ENCODE measurements around the gene P2RY8. TPM values are rescaled to one million over a fixed set of nuclear protein-coding genes. Genes with fewer than 3 reads are reported as not detected.

P2RY8 gene
- total RNA-seq, 1 experiment from 2014 or later, result 0.37 TPM

DNA sequence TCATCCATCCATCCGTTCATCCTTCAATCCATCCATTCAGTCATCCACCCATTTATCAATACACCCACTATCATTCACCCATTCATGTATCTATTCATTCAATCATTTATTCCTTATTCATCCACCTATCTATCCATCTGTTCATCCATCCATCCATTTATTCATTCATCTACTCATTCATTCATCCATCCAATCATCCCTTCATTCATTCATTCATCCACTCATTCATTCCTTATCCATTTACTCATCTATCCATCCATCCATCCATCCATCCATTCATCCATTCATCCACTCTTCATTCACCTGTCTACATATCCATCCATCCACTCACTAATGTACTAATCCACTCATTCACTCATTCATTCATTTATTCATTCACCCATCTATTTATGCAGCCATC lies 9.5 kb downstream of the P2RY8 start:
- ChIA-PET CTCF (no interaction called here), POLR2A (no interaction called here)
- H3K4me3 Mint-ChIP-seq, result no peak overlapping the region
- no peaks in the 10 kb centered on the region for H3K9me3 Mint-ChIP-seq
- no peaks in the 10 kb centered on the region for H3K27me3 Mint-ChIP-seq (ENCODE audit: low read depth)
- DNase-seq (ENCODE audit: low spot score) (no peak), ATAC-seq (no peak)
- TF ChIP-seq NR2C2 (CRISPR knock-in tag; IDR thresholded peaks at IDR 0.05) (no peak), JUN (CRISPR knock-in tag; IDR thresholded peaks at IDR 0.05) (no peak), PRRX2 (CRISPR knock-in tag; IDR thresholded peaks at IDR 0.05) (no peak)
- TF ChIP-seq, protein P1, sequence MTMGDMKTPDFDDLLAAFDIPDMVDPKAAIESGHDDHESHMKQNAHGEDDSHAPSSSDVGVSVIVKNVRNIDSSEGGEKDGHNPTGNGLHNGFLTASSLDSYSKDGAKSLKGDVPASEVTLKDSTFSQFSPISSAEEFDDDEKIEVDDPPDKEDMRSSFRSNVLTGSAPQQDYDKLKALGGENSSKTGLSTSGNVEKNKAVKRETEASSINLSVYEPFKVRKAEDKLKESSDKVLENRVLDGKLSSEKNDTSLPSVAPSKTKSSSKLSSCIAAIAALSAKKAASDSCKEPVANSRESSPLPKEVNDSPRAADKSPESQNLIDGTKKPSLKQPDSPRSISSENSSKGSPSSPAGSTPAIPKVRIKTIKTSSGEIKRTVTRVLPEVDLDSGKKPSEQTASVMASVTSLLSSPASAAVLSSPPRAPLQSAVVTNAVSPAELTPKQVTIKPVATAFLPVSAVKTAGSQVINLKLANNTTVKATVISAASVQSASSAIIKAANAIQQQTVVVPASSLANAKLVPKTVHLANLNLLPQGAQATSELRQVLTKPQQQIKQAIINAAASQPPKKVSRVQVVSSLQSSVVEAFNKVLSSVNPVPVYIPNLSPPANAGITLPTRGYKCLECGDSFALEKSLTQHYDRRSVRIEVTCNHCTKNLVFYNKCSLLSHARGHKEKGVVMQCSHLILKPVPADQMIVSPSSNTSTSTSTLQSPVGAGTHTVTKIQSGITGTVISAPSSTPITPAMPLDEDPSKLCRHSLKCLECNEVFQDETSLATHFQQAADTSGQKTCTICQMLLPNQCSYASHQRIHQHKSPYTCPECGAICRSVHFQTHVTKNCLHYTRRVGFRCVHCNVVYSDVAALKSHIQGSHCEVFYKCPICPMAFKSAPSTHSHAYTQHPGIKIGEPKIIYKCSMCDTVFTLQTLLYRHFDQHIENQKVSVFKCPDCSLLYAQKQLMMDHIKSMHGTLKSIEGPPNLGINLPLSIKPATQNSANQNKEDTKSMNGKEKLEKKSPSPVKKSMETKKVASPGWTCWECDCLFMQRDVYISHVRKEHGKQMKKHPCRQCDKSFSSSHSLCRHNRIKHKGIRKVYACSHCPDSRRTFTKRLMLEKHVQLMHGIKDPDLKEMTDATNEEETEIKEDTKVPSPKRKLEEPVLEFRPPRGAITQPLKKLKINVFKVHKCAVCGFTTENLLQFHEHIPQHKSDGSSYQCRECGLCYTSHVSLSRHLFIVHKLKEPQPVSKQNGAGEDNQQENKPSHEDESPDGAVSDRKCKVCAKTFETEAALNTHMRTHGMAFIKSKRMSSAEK (CRISPR knock-in tag; IDR thresholded peaks at IDR 0.05; ENCODE audit: borderline replicate concordance), result no peak
- H3K27ac Mint-ChIP-seq, result no peak overlapping the region
- no peaks in the 10 kb centered on the region for H3K36me3 Mint-ChIP-seq
- no peaks in the 10 kb centered on the region for H3K4me1 Mint-ChIP-seq

DNA sequence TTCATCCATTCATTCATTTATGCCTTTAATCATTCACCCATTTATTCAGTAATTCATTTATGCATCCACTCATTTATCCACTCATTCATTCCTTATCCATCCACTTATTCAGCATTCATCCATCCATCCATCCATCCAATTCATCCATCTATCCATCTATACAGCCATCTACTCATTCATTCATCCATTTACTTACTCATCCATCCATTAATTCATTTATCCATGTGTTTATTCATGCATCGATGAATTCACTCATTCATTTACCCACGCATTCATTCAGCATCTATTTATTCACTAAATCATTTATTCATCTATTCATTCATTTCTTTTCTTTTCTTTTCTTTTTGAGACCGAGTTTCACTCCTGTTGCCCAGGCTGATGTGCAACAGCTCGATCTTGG lies 10.4 kb downstream of the P2RY8 start:
- POLR2A ChIA-PET, result no interaction called here
- Mint-ChIP-seq H3K4me1 (peaks cover 5% of the 10 kb centered on the region), H3K9me3 (no peaks in the 10 kb centered on the region), H3K4me3 (no peak overlapping the region), H3K36me3 (no peaks in the 10 kb centered on the region), H3K27me3 (ENCODE audit: low read depth) (no peaks in the 10 kb centered on the region), H3K27ac (no peak overlapping the region)
- DNase-seq (ENCODE audit: low spot score), result no peak
- TF ChIP-seq CBFB (CRISPR knock-in tag; IDR thresholded peaks at IDR 0.05; ENCODE audit: low read depth), result no peak
- no peak for TF ChIP-seq ELF4 (CRISPR knock-in tag; IDR thresholded peaks at IDR 0.05; ENCODE audit: low read depth)
- no peak for TF ChIP-seq PRRX2 (CRISPR knock-in tag; IDR thresholded peaks at IDR 0.05)
- TF ChIP-seq ATF1 (CRISPR knock-in tag; IDR thresholded peaks at IDR 0.05), result no peak
- no peak for TF ChIP-seq EMX1 (CRISPR knock-in tag; IDR thresholded peaks at IDR 0.05)
- TF ChIP-seq TP53 (CRISPR knock-in tag; IDR thresholded peaks at IDR 0.05), result no peak
- no peak for TF ChIP-seq CTCF (IDR thresholded peaks at IDR 0.05)
- TF ChIP-seq RELA (CRISPR knock-in tag; IDR thresholded peaks at IDR 0.05; ENCODE audit: borderline replicate concordance), result no peak
- TF ChIP-seq, protein P2, sequence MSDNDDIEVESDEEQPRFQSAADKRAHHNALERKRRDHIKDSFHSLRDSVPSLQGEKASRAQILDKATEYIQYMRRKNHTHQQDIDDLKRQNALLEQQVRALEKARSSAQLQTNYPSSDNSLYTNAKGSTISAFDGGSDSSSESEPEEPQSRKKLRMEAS (CRISPR knock-in tag; IDR thresholded peaks at IDR 0.05), result no peak
- TF ChIP-seq, protein P3, sequence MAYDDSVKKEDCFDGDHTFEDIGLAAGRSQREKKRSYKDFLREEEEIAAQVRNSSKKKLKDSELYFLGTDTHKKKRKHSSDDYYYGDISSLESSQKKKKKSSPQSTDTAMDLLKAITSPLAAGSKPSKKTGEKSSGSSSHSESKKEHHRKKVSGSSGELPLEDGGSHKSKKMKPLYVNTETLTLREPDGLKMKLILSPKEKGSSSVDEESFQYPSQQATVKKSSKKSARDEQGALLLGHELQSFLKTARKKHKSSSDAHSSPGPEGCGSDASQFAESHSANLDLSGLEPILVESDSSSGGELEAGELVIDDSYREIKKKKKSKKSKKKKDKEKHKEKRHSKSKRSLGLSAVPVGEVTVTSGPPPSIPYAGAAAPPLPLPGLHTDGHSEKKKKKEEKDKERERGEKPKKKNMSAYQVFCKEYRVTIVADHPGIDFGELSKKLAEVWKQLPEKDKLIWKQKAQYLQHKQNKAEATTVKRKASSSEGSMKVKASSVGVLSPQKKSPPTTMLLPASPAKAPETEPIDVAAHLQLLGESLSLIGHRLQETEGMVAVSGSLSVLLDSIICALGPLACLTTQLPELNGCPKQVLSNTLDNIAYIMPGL (CRISPR knock-in tag; IDR thresholded peaks at IDR 0.05), result no peak
- TF ChIP-seq ZNF416 (CRISPR knock-in tag; IDR thresholded peaks at IDR 0.05), result no peak
- TF ChIP-seq IRF2 (CRISPR knock-in tag; IDR thresholded peaks at IDR 0.05; ENCODE audit: borderline replicate concordance, low read depth), result no peak
- CTCF ChIA-PET, result no interaction called here
- no peak for ATAC-seq
